ENCODE data around the gene IL13RA1. TPM values are rescaled to one million over a fixed set of nuclear protein-coding genes. Genes with fewer than 3 reads are reported as not detected.
A peak's percentile ranks its signal among the peaks of the same experiment; 100 is the strongest.
"Not testable (repeated sequence)": the region's sequence is repeated elsewhere in the genome, so short reads cannot be mapped to it uniquely, and the experiment has no call there.

Gene IL13RA1
- total RNA-seq, 1 donor from 2014 or later: 41.8 TPM

DNA sequence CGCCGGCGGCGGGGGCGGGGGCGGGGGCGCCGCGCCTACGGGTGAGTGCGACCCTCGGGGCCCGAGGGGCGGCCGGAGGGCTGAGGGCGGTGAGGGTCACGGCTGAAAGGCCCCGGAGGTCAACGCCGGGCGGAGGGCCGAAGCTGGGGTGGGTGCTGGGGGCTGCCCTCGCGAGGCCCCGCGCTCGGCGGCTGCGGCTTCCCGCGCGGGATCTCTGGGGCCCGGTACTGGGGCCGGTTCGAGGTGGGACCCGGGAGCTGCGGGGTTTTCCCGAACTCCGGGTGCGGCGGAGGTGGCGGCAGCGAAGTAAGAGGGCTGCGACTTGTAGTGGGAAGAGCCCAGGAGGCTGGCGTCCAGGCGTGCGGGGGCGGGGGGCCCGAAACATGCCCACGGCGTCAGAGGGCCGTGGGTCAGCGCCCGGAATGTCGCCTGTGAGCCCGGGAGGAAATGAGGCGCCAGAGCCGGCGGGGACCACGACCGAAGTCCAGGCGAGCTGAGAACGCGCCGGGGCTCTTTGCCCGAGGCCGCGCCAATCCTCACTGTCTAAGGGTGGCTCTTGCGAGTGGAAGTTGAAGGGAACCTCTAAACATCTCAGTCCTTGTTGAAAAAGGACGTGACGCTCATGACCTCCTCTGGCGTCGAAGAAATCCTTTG, 407 bp downstream of the IL13RA1 start:
- peak; percentile 15 for DNase-seq (ENCODE audit: low spot score)
- TF ChIP-seq, protein P1, sequence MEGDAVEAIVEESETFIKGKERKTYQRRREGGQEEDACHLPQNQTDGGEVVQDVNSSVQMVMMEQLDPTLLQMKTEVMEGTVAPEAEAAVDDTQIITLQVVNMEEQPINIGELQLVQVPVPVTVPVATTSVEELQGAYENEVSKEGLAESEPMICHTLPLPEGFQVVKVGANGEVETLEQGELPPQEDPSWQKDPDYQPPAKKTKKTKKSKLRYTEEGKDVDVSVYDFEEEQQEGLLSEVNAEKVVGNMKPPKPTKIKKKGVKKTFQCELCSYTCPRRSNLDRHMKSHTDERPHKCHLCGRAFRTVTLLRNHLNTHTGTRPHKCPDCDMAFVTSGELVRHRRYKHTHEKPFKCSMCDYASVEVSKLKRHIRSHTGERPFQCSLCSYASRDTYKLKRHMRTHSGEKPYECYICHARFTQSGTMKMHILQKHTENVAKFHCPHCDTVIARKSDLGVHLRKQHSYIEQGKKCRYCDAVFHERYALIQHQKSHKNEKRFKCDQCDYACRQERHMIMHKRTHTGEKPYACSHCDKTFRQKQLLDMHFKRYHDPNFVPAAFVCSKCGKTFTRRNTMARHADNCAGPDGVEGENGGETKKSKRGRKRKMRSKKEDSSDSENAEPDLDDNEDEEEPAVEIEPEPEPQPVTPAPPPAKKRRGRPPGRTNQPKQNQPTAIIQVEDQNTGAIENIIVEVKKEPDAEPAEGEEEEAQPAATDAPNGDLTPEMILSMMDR (IDR thresholded peaks at IDR 0.05; ENCODE audit: unreplicated experiment): no peak
- Mint-ChIP-seq H3K4me1 (ENCODE audit: unreplicated experiment) (peaks cover 11% of the 10 kb centered on the region), H3K27ac (ENCODE audit: unreplicated experiment) (no peak overlapping the region), H3K36me3 (ENCODE audit: low read depth, unreplicated experiment) (peaks cover 3% of the 10 kb centered on the region), H3K4me3 (ENCODE audit: unreplicated experiment) (peak overlapping the region; percentile 80), H3K9me3 (ENCODE audit: unreplicated experiment) (no peaks in the 10 kb centered on the region), H3K27me3 (ENCODE audit: unreplicated experiment) (peaks cover 1% of the 10 kb centered on the region)

DNA sequence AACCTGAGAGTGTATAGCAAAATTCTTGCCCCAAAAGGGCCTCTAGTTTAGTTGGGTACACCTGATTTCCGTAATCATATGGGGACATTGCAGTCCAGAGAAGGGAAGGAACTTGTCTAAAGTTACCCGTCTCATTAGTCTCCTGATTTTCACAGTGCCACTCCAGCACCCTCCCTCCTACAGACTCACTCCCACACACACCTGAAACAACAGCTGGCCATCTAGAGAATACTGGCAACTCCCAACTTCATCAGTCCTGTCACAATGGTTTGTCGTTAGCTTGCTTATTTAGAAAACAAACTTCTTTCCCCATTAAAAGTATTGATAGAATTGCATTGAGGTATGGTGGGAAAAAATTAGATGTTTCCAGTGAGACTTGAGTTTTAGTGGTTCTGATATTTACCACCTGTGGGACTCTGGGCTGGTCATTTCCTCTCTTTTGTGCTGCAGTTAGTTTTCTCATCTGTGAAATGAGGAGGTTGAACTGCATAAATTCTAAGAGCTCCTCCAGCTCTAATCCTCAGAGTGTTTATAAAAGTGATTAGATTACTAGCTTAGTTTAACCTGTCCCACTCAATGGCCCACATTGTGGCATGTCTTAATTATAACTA, 1.7 kb downstream of the IL13RA1 start:
- TF ChIP-seq, protein P1 (IDR thresholded peaks at IDR 0.05; ENCODE audit: unreplicated experiment): no peak
- Mint-ChIP-seq H3K4me3 (ENCODE audit: unreplicated experiment) (no peak overlapping the region), H3K27me3 (ENCODE audit: unreplicated experiment) (peaks cover 1% of the 10 kb centered on the region), H3K27ac (ENCODE audit: unreplicated experiment) (no peak overlapping the region), H3K9me3 (ENCODE audit: unreplicated experiment) (no peaks in the 10 kb centered on the region), H3K36me3 (ENCODE audit: low read depth, unreplicated experiment) (peaks cover 3% of the 10 kb centered on the region), H3K4me1 (ENCODE audit: unreplicated experiment) (peaks cover 11% of the 10 kb centered on the region)
- DNase-seq (ENCODE audit: low spot score): no peak

DNA sequence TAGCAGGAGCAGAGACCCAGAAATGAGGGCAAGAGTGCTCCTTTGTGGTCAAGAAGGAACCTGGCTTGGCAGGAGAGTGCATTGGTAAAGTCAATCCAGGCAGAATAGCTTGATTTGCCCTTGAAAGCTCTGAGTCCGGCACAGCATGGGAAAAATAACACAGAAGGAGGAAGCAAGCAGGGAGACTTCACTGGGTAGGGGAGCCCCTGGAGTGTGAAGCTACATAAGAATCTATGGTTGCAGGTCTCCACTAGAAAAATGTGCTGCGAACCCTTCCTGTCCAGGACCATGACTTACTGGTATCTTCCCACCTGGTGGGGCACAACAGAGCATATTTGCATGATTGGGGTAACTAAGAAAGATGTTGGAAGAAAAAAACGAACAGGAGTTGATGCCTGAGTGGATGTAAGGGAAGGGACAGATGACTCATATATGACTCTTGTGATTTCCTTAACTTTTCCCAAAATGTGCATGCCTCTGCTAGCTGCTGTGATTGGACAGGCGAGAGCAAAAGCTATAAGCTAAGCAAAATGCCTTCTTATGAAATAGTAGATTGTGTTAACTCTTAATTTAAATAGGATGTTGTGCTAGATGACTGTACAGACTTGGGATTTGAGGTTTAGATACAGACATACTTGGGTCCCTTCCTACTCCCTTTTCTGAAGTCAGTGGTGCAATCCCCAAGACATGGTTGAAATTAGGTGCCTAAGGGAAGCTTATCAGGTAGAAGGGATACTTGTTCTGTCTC, 3.3 kb downstream of the IL13RA1 start:
- Mint-ChIP-seq H3K4me1 (ENCODE audit: unreplicated experiment) (peaks cover 11% of the 10 kb centered on the region), H3K27me3 (ENCODE audit: unreplicated experiment) (peaks cover 1% of the 10 kb centered on the region), H3K9me3 (ENCODE audit: unreplicated experiment) (no peaks in the 10 kb centered on the region), H3K36me3 (ENCODE audit: low read depth, unreplicated experiment) (peaks cover 3% of the 10 kb centered on the region), H3K4me3 (ENCODE audit: unreplicated experiment) (no peak overlapping the region), H3K27ac (ENCODE audit: unreplicated experiment) (no peak overlapping the region)
- TF ChIP-seq, protein P1 (IDR thresholded peaks at IDR 0.05; ENCODE audit: unreplicated experiment): no peak
- no peak for DNase-seq (ENCODE audit: low spot score)

DNA sequence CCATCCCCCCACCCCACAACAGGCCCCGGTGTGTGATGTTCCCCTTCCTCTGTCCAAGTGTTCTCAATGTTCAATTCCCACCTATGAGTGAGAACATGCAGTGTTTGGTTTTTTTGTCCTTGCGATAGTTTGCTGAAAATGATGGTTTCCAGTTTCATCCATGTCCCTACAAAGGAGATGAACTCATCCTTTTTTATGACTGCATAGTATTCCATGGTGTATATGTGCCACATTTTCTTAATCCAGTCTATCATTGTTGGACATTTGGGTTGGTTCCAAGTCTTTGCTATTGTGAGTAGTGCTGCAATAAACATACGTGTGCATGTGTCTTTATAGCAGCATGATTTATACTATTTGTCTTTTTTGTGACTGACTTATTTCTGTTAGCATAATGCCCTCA, 5.1 kb downstream of the IL13RA1 start:
- not testable (repeated sequence) for H3K9me3 Mint-ChIP-seq (ENCODE audit: unreplicated experiment); H3K4me3 Mint-ChIP-seq (ENCODE audit: unreplicated experiment); H3K27me3 Mint-ChIP-seq (ENCODE audit: unreplicated experiment); H3K27ac Mint-ChIP-seq (ENCODE audit: unreplicated experiment); DNase-seq (ENCODE audit: low spot score); H3K36me3 Mint-ChIP-seq (ENCODE audit: low read depth, unreplicated experiment)
- peaks cover 11% of the 10 kb centered on the region for H3K4me1 Mint-ChIP-seq (ENCODE audit: unreplicated experiment)

DNA sequence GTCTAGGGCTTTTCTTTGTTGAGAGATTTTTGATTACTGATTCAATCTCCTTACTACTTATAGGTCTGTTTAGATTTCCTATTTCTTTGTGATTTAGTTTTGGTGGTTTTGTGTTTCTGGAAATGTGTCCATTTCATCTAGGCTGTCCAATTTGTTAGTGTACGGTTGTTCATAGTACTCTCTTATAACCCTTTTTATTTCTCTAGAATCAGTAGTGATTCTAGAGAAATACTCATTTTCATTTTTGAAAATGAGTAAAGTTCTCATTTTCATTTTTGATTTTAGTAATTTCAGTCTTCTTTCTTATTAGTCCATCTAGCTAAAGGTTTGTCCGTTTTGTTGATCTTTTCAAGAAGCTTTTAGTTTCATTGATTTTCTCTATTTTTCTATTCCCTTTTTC, 7.5 kb downstream of the IL13RA1 start:
- H3K4me3 Mint-ChIP-seq (ENCODE audit: unreplicated experiment): no peak overlapping the region
- H3K36me3 Mint-ChIP-seq (ENCODE audit: low read depth, unreplicated experiment): peaks cover 4% of the 10 kb centered on the region
- H3K4me1 Mint-ChIP-seq (ENCODE audit: unreplicated experiment): peaks cover 8% of the 10 kb centered on the region
- peaks cover 5% of the 10 kb centered on the region for H3K27me3 Mint-ChIP-seq (ENCODE audit: unreplicated experiment)
- H3K27ac Mint-ChIP-seq (ENCODE audit: unreplicated experiment): no peak overlapping the region
- no peak for DNase-seq (ENCODE audit: low spot score)
- TF ChIP-seq, protein P1 (IDR thresholded peaks at IDR 0.05; ENCODE audit: unreplicated experiment): no peak
- no peaks in the 10 kb centered on the region for H3K9me3 Mint-ChIP-seq (ENCODE audit: unreplicated experiment)

All from endothelial cell (in vitro differentiated cells).